ENCODE measurements around the gene DDA1.
A peak's percentile ranks its signal among the peaks of the same experiment; 100 is the strongest.

Gene DDA1

GRCh38 chr19:17334414-17335409 is 25.3 kb downstream of the DDA1 start, which contains the start of gene ANO8:
ANO8 (minus strand) TSS chr19:17334855; CDS start chr19:17334670, 185 bp downstream.
- Histone ChIP-seq H3K79me1 (ENCODE audit: low read length) (peaks cover 2% of the 10 kb centered on the region), H3K9ac (ENCODE audit: low read length) (peak within 1 kb of the TSS; percentile 89), H3K4me2 (ENCODE audit: low read length) (peak within 1 kb of the TSS; percentile 48), H3K27ac (ENCODE audit: low read depth, low read length) (peak within 1 kb of the TSS; percentile 55), H2BK5ac (ENCODE audit: low read length) (no peak within 1 kb of the TSS), H2AK5ac (ENCODE audit: low read length) (no peak within 1 kb of the TSS), H3K4ac (ENCODE audit: low read depth, low read length) (peak within 1 kb of the TSS; percentile 41), H2BK120ac (ENCODE audit: low read depth, low read length) (no peak within 1 kb of the TSS), H4K5ac (ENCODE audit: low read length) (no peak within 1 kb of the TSS), H2BK15ac (replicated peaks; ENCODE audit: low read depth) (no peak within 1 kb of the TSS), H3K4me3 (ENCODE audit: low read length) (peak within 1 kb of the TSS; percentile 71), H3K4me1 (ENCODE audit: control insufficient read depth, low read depth, low read length) (no peaks in the 10 kb centered on the region), H3K36me3 (ENCODE audit: control insufficient read depth, insufficient read depth, low read length) (no peaks in the 10 kb centered on the region), H3K18ac (ENCODE audit: low read length) (peak within 1 kb of the TSS; percentile 52), H3K27me3 (ENCODE audit: insufficient read depth, low read length, poor library complexity) (no peaks in the 10 kb centered on the region), H3K56ac (ENCODE audit: low read length) (peak within 1 kb of the TSS; percentile 93), H3K79me2 (ENCODE audit: control insufficient read depth, insufficient read depth, low read length) (no peaks in the 10 kb centered on the region), H4K8ac (ENCODE audit: low read depth, low read length) (no peak within 1 kb of the TSS), H3K23ac (ENCODE audit: low read length) (no peak within 1 kb of the TSS)
- DNase-seq, result peak; percentile 99
- no CpG with 5 or more reads among the region's 86 CpGs for WGBS (ENCODE audit: extremely low coverage, insufficient coverage, low lambda C conversion rate)

- no peaks in the 10 kb centered on the region for H3K36me3 ChIP-seq (ENCODE audit: control insufficient read depth, insufficient read depth, low read length)
- no peak overlapping the region for H3K4me3 ChIP-seq (ENCODE audit: low read length)
Observed at GRCh38 chr19:17335575-17335974, 26.2 kb downstream of the DDA1 start.

GRCh38 chr19:17336872-17337674 is 27.7 kb downstream of the DDA1 start, which contains the start of gene GTPBP3:
GTPBP3 (plus strand) TSS chr19:17337553; CDS start chr19:17337612, 59 bp downstream.
- Histone ChIP-seq H4K5ac (ENCODE audit: low read length) (peak within 1 kb of the TSS; percentile 78), H3K4ac (ENCODE audit: low read depth, low read length) (peak within 1 kb of the TSS; percentile 49)

More at GRCh38 chr19:17335575-17335974, 26.2 kb downstream of the DDA1 start:
- Histone ChIP-seq H4K8ac (ENCODE audit: low read depth, low read length) (no peak overlapping the region), H2AK5ac (ENCODE audit: low read length) (no peak overlapping the region), H3K27ac (ENCODE audit: low read depth, low read length) (no peak overlapping the region), H3K18ac (ENCODE audit: low read length) (no peak overlapping the region), H2BK15ac (replicated peaks; ENCODE audit: low read depth) (no peak overlapping the region), H3K4me2 (ENCODE audit: low read length) (no peak overlapping the region), H2BK120ac (ENCODE audit: low read depth, low read length) (no peak overlapping the region), H3K23ac (ENCODE audit: low read length) (no peak overlapping the region), H3K56ac (ENCODE audit: low read length) (no peak overlapping the region), H3K79me1 (ENCODE audit: low read length) (peaks cover 2% of the 10 kb centered on the region), H3K9ac (ENCODE audit: low read length) (no peak overlapping the region), H4K5ac (ENCODE audit: low read length) (no peak overlapping the region), H3K79me2 (ENCODE audit: control insufficient read depth, insufficient read depth, low read length) (no peaks in the 10 kb centered on the region), H2BK5ac (ENCODE audit: low read length) (no peak overlapping the region), H3K4me1 (ENCODE audit: control insufficient read depth, low read depth, low read length) (no peaks in the 10 kb centered on the region), H3K4ac (ENCODE audit: low read depth, low read length) (no peak overlapping the region), H3K27me3 (ENCODE audit: insufficient read depth, low read length, poor library complexity) (no peaks in the 10 kb centered on the region)
- no CpG with 5 or more reads among the region's 10 CpGs for WGBS (ENCODE audit: extremely low coverage, insufficient coverage, low lambda C conversion rate)
- DNase-seq, result no peak

GRCh38 chr19:17337675-17338432 is 28.5 kb downstream of the DDA1 start:
- H4K8ac ChIP-seq (ENCODE audit: low read depth, low read length), result no peak overlapping the region
- H3K4me1 ChIP-seq (ENCODE audit: control insufficient read depth, low read depth, low read length), result no peaks in the 10 kb centered on the region
- H3K4me3 ChIP-seq (ENCODE audit: low read length), result peak overlapping the region; percentile 85
- peak overlapping the region; percentile 97 for H3K56ac ChIP-seq (ENCODE audit: low read length)
- peaks cover 2% of the 10 kb centered on the region for H3K79me1 ChIP-seq (ENCODE audit: low read length)
- WGBS (ENCODE audit: extremely low coverage, insufficient coverage, low lambda C conversion rate), result no CpG with 5 or more reads among the region's 50 CpGs
- no peaks in the 10 kb centered on the region for H3K27me3 ChIP-seq (ENCODE audit: insufficient read depth, low read length, poor library complexity)
- no peak for DNase-seq
- H2AK5ac ChIP-seq (ENCODE audit: low read length), result no peak overlapping the region
- peak overlapping the region; percentile 98 for H3K9ac ChIP-seq (ENCODE audit: low read length)
- H3K36me3 ChIP-seq (ENCODE audit: control insufficient read depth, insufficient read depth, low read length), result no peaks in the 10 kb centered on the region
- H2BK5ac ChIP-seq (ENCODE audit: low read length), result no peak overlapping the region
- no peak overlapping the region for H2BK120ac ChIP-seq (ENCODE audit: low read depth, low read length)
- peak overlapping the region; percentile 49 for H3K4ac ChIP-seq (ENCODE audit: low read depth, low read length)
- no peak overlapping the region for H3K18ac ChIP-seq (ENCODE audit: low read length)
- no peak overlapping the region for H3K27ac ChIP-seq (ENCODE audit: low read depth, low read length)
- no peak overlapping the region for H4K5ac ChIP-seq (ENCODE audit: low read length)
- no peaks in the 10 kb centered on the region for H3K79me2 ChIP-seq (ENCODE audit: control insufficient read depth, insufficient read depth, low read length)
- H3K23ac ChIP-seq (ENCODE audit: low read length), result peak overlapping the region; percentile 50
- H2BK15ac ChIP-seq (replicated peaks; ENCODE audit: low read depth), result no peak overlapping the region
- H3K4me2 ChIP-seq (ENCODE audit: low read length), result peak overlapping the region; percentile 54

More at GRCh38 chr19:17336872-17337674, 27.7 kb downstream of the DDA1 start, which contains the start of gene GTPBP3:
- H3K79me2 ChIP-seq (ENCODE audit: control insufficient read depth, insufficient read depth, low read length), result no peaks in the 10 kb centered on the region
- no peaks in the 10 kb centered on the region for H3K4me1 ChIP-seq (ENCODE audit: control insufficient read depth, low read depth, low read length)
- H3K36me3 ChIP-seq (ENCODE audit: control insufficient read depth, insufficient read depth, low read length), result no peaks in the 10 kb centered on the region
- H2BK120ac ChIP-seq (ENCODE audit: low read depth, low read length), result peak within 1 kb of the TSS; percentile 30
- H3K4me2 ChIP-seq (ENCODE audit: low read length), result peak within 1 kb of the TSS; percentile 89
- peak; percentile 100 for DNase-seq
- H3K18ac ChIP-seq (ENCODE audit: low read length), result peak within 1 kb of the TSS; percentile 54
- H3K23ac ChIP-seq (ENCODE audit: low read length), result peak within 1 kb of the TSS; percentile 50
- H3K56ac ChIP-seq (ENCODE audit: low read length), result peak within 1 kb of the TSS; percentile 98
- H2BK5ac ChIP-seq (ENCODE audit: low read length), result peak within 1 kb of the TSS; percentile 72
- no peak within 1 kb of the TSS for H4K8ac ChIP-seq (ENCODE audit: low read depth, low read length)
- peaks cover 2% of the 10 kb centered on the region for H3K79me1 ChIP-seq (ENCODE audit: low read length)
- H3K4me3 ChIP-seq (ENCODE audit: low read length), result peak within 1 kb of the TSS; percentile 89
- H2BK15ac ChIP-seq (replicated peaks; ENCODE audit: low read depth), result no peak within 1 kb of the TSS
- no CpG with 5 or more reads among the region's 41 CpGs for WGBS (ENCODE audit: extremely low coverage, insufficient coverage, low lambda C conversion rate)
- H2AK5ac ChIP-seq (ENCODE audit: low read length), result no peak within 1 kb of the TSS
- H3K27ac ChIP-seq (ENCODE audit: low read depth, low read length), result peak within 1 kb of the TSS; percentile 85
- H3K27me3 ChIP-seq (ENCODE audit: insufficient read depth, low read length, poor library complexity), result no peaks in the 10 kb centered on the region
- peak within 1 kb of the TSS; percentile 98 for H3K9ac ChIP-seq (ENCODE audit: low read length)

- no peak for DNase-seq
- no peak overlapping the region for H3K4me3 ChIP-seq (ENCODE audit: low read length)
Observed at GRCh38 chr19:17338433-17339078, 29.2 kb downstream of the DDA1 start.

More at GRCh38 chr19:17338433-17339078, 29.2 kb downstream of the DDA1 start:
- Histone ChIP-seq H3K4ac (ENCODE audit: low read depth, low read length) (no peak overlapping the region), H4K8ac (ENCODE audit: low read depth, low read length) (no peak overlapping the region), H3K18ac (ENCODE audit: low read length) (no peak overlapping the region), H4K5ac (ENCODE audit: low read length) (no peak overlapping the region), H2BK15ac (replicated peaks; ENCODE audit: low read depth) (no peak overlapping the region), H3K27me3 (ENCODE audit: insufficient read depth, low read length, poor library complexity) (no peaks in the 10 kb centered on the region), H3K79me2 (ENCODE audit: control insufficient read depth, insufficient read depth, low read length) (no peaks in the 10 kb centered on the region), H2BK120ac (ENCODE audit: low read depth, low read length) (no peak overlapping the region), H3K4me2 (ENCODE audit: low read length) (peak overlapping the region; percentile 54), H3K9ac (ENCODE audit: low read length) (peak overlapping the region; percentile 98), H3K36me3 (ENCODE audit: control insufficient read depth, insufficient read depth, low read length) (no peaks in the 10 kb centered on the region), H3K4me1 (ENCODE audit: control insufficient read depth, low read depth, low read length) (no peaks in the 10 kb centered on the region), H3K27ac (ENCODE audit: low read depth, low read length) (no peak overlapping the region), H3K79me1 (ENCODE audit: low read length) (peaks cover 2% of the 10 kb centered on the region), H3K23ac (ENCODE audit: low read length) (no peak overlapping the region), H3K56ac (ENCODE audit: low read length) (peak overlapping the region; percentile 97), H2BK5ac (ENCODE audit: low read length) (no peak overlapping the region), H2AK5ac (ENCODE audit: low read length) (no peak overlapping the region)
- no CpG with 5 or more reads among the region's 30 CpGs for WGBS (ENCODE audit: extremely low coverage, insufficient coverage, low lambda C conversion rate)
